Neural progenitor cell (in vitro differentiated cells): Measurements from ENCODE around the gene KDM4E. TPM values are rescaled to one million over a fixed set of nuclear protein-coding genes. Genes with fewer than 3 reads are reported as not detected.
"Not testable (repeated sequence)": the region's sequence is repeated elsewhere in the genome, so short reads cannot be mapped to it uniquely, and the experiment has no call there.

Experiments used
- DNase-seq: peaks from one replicate; pipeline ENCODE4 v3.0.0-alpha.2; 2016; ENCODE audit warnings: low spot score
- H2AFZ ChIP-seq: fragments of 200-600 bp; sonication (generic); replicated peaks from 2 replicates; pipeline ENCODE4 v1.6.1; 2016; ENCODE audit warnings: antibody characterized with exemption
- H3F3A ChIP-seq: fragments of 200-600 bp; sonication (generic); 2 replicates; pipeline ENCODE4 v1.6.1; 2016; ENCODE audit warnings: antibody characterized with exemption, low read depth
- H3K27ac ChIP-seq: fragments of 200-600 bp; sonication (generic); 2 replicates; pipeline ENCODE4 v1.5.1; 2016; ENCODE audit warnings: mild to moderate bottlenecking
- H3K27me3 ChIP-seq: fragments of 200-600 bp; sonication (generic); 2 replicates; pipeline ENCODE4 v1.6.1; 2016; ENCODE audit warnings: mild to moderate bottlenecking, moderate library complexity
- H3K36me3 ChIP-seq: fragments of 200-600 bp; sonication (generic); 2 replicates; pipeline ENCODE4 v1.5.1; 2016
- H3K4me1 ChIP-seq: fragments of 200-600 bp; sonication (generic); 2 replicates; pipeline ENCODE4 v1.6.1; 2016; ENCODE audit warnings: mixed run types
- H3K4me2 ChIP-seq: fragments of 200-600 bp; sonication (generic); 2 replicates; pipeline ENCODE4 v1.6.1; 2016
- H3K4me3 ChIP-seq: fragments of 200-600 bp; sonication (generic); 2 replicates; pipeline ENCODE4 v1.5.1; 2016
- H3K79me2 ChIP-seq: fragments of 200-600 bp; sonication (generic); 2 replicates; pipeline ENCODE4 v1.6.1; 2016; ENCODE audit warnings: low read depth
- H3K9ac ChIP-seq: fragments of 200-600 bp; sonication (generic); 2 replicates; pipeline ENCODE4 v1.6.1; 2016
- H3K9me3 ChIP-seq: fragments of 200-600 bp; sonication (generic); 2 replicates; pipeline ENCODE4 v1.5.1; 2016; ENCODE audit warnings: low read depth
- H4K20me1 ChIP-seq: fragments of 200-600 bp; sonication (generic); 2 replicates; pipeline ENCODE4 v1.6.1; 2016; ENCODE audit warnings: low read depth
- H3K27ac Mint-ChIP-seq: 3 replicates; pipeline ENCODE4 v1.8.0; 2021; ENCODE audit warnings: mixed read lengths
- H3K27me3 Mint-ChIP-seq: 2 replicates; pipeline ENCODE4 v1.8.0; 2022; ENCODE audit warnings: low read depth, mild to moderate bottlenecking, inconsistent platforms, moderate library complexity, mixed read lengths; ENCODE audit not compliant: insufficient read depth
- H3K36me3 Mint-ChIP-seq: 3 replicates; pipeline ENCODE4 v1.8.0; 2021; ENCODE audit warnings: mixed read lengths
- H3K4me1 Mint-ChIP-seq: 3 replicates; pipeline ENCODE4 v1.8.0; 2021; ENCODE audit warnings: mixed read lengths
- H3K4me3 Mint-ChIP-seq: 3 replicates; pipeline ENCODE4 v1.8.0; 2021; ENCODE audit warnings: mild to moderate bottlenecking, moderate library complexity, mixed read lengths
- H3K9me3 Mint-ChIP-seq: 3 replicates; pipeline ENCODE4 v1.8.0; 2020; ENCODE audit warnings: mixed read lengths
- EZH2 ChIP-seq: fragments of 200-600 bp; sonication (generic); IDR thresholded peaks from 2 replicates; pipeline ENCODE4 v1.6.1; 2017; ENCODE audit warnings: antibody characterized with exemption, mild to moderate bottlenecking, moderate library complexity
- EZH2phosphoT487 ChIP-seq: fragments of 200-600 bp; sonication (generic); IDR thresholded peaks from 2 replicates; pipeline ENCODE4 v1.6.1; 2017; ENCODE audit warnings: antibody characterized with exemption
- total RNA-seq: library from RNA; depleted of rRNA; stranded (reverse); fragments of >200 nt; gene quantifications from 2 replicates; pipeline ENCODE4 v1.2.3, GENCODE V29; 2015; ENCODE audit warnings: low replicate concordance
- TF ChIP-seq, protein P1 (sequence below): fragments of 200-600 bp; sonication (generic); IDR thresholded peaks from 2 replicates; pipeline ENCODE4 v1.5.1; 2017; ENCODE audit warnings: antibody characterized with exemption, mild to moderate bottlenecking

KDM4E gene
- total RNA-seq, 1 donor from 2014 or later: not detected

DNA sequence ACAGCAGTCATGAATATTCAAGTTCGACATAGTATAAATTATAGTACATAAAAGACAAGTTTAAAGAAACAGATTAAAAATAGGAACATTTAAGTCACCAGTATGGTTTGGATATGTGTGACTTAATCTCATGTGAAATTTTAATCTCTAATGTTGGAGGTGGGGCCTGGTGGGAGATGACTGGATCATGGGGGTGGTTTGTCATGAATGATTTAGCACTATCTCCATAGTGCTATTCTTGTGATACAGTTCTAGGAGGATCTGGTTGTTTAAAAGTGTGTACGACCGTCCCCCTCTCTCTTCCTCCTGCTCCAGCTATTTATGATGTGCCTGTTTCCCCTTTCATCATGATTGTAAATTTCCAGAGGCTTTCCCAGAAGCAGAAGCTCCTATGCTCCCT lies 3.3 kb downstream of the KDM4E start:
- no peak overlapping the region for H3K4me3 Mint-ChIP-seq
- no peaks in the 10 kb centered on the region for H3K4me1 ChIP-seq
- H3K9me3 ChIP-seq: no peaks in the 10 kb centered on the region
- H3K27me3 ChIP-seq: no peaks in the 10 kb centered on the region
- H3K27ac ChIP-seq: no peak overlapping the region
- H3K4me1 Mint-ChIP-seq: no peaks in the 10 kb centered on the region
- no peaks in the 10 kb centered on the region for H3K79me2 ChIP-seq
- H2AFZ ChIP-seq: no peak overlapping the region
- H3K9me3 Mint-ChIP-seq: no peaks in the 10 kb centered on the region
- TF ChIP-seq EZH2phosphoT487: no peak
- TF ChIP-seq, protein P1, sequence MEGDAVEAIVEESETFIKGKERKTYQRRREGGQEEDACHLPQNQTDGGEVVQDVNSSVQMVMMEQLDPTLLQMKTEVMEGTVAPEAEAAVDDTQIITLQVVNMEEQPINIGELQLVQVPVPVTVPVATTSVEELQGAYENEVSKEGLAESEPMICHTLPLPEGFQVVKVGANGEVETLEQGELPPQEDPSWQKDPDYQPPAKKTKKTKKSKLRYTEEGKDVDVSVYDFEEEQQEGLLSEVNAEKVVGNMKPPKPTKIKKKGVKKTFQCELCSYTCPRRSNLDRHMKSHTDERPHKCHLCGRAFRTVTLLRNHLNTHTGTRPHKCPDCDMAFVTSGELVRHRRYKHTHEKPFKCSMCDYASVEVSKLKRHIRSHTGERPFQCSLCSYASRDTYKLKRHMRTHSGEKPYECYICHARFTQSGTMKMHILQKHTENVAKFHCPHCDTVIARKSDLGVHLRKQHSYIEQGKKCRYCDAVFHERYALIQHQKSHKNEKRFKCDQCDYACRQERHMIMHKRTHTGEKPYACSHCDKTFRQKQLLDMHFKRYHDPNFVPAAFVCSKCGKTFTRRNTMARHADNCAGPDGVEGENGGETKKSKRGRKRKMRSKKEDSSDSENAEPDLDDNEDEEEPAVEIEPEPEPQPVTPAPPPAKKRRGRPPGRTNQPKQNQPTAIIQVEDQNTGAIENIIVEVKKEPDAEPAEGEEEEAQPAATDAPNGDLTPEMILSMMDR: no peak
- no peak for TF ChIP-seq EZH2
- H3F3A ChIP-seq: no peaks in the 10 kb centered on the region
- no peaks in the 10 kb centered on the region for H3K36me3 ChIP-seq
- H3K27ac Mint-ChIP-seq: no peak overlapping the region
- no peaks in the 10 kb centered on the region for H3K36me3 Mint-ChIP-seq
- no peaks in the 10 kb centered on the region for H3K27me3 Mint-ChIP-seq
- no peaks in the 10 kb centered on the region for H4K20me1 ChIP-seq
- DNase-seq: no peak
- H3K4me3 ChIP-seq: no peak overlapping the region
- no peak overlapping the region for H3K9ac ChIP-seq
- no peak overlapping the region for H3K4me2 ChIP-seq

DNA sequence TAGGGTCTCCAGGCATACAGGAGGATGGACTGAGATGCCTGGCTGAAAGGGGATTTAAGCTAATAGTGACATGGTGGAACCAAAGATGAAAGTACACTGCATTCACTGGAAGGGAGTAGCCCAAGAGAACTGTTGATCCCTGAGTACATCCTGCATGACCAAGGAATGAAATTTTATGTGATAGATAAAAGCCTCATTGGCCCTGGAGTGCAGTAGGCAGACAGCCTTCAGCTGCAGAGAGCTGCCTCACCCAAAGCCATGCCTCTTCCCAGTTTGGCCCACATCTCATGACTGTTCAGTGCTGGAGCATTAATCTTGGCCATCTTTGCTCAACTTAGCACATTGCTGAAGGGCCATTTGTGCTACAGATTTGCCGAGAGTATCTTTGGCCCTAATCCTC lies 8.0 kb downstream of the KDM4E start:
- Histone ChIP-seq H3K79me2 (no peaks in the 10 kb centered on the region), H3K4me3 (no peak overlapping the region), H3K4me1 (no peaks in the 10 kb centered on the region), H3K27me3 (no peaks in the 10 kb centered on the region), H3K36me3 (no peaks in the 10 kb centered on the region), H2AFZ (no peak overlapping the region), H3K4me2 (no peak overlapping the region), H3F3A (no peaks in the 10 kb centered on the region), H4K20me1 (no peaks in the 10 kb centered on the region), H3K27ac (no peak overlapping the region), H3K9me3 (no peaks in the 10 kb centered on the region), H3K9ac (no peak overlapping the region)
- H3K27me3 Mint-ChIP-seq: peaks cover 1% of the 10 kb centered on the region
- TF ChIP-seq EZH2phosphoT487 (no peak), EZH2 (no peak)
- TF ChIP-seq, protein P1: no peak
- H3K4me1 Mint-ChIP-seq: no peaks in the 10 kb centered on the region
- no peak overlapping the region for H3K27ac Mint-ChIP-seq
- DNase-seq: no peak
- peaks cover under 1% of the 10 kb centered on the region for H3K9me3 Mint-ChIP-seq
- H3K4me3 Mint-ChIP-seq: no peak overlapping the region
- no peaks in the 10 kb centered on the region for H3K36me3 Mint-ChIP-seq

DNA sequence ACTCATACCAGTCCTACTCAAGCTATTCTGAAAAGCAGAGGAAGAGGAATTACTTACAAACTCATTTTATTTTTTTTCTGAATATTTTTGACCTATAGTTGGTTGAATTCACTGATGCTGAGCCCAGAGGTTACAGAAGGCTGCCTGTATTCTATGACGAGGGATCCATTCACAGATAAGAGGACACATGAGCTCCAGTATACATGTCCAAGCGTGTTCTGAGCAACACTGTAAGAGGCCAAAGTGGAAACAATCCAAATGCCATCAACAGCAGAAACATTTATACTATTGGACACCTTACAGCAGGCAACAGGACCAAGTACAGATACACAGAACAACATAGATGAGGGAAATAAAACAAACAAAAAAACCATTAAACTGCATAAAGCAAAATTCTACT lies 10.3 kb downstream of the KDM4E start:
- H3K27me3 Mint-ChIP-seq: peaks cover 4% of the 10 kb centered on the region
- no peak for DNase-seq
- Histone ChIP-seq H3F3A (no peaks in the 10 kb centered on the region), H3K27me3 (no peaks in the 10 kb centered on the region), H2AFZ (no peak overlapping the region), H3K27ac (no peak overlapping the region), H3K4me2 (no peak overlapping the region), H3K36me3 (no peaks in the 10 kb centered on the region), H3K9ac (no peak overlapping the region), H3K79me2 (no peaks in the 10 kb centered on the region), H3K9me3 (no peaks in the 10 kb centered on the region), H3K4me1 (no peaks in the 10 kb centered on the region), H3K4me3 (no peak overlapping the region), H4K20me1 (no peaks in the 10 kb centered on the region)
- H3K4me1 Mint-ChIP-seq: no peaks in the 10 kb centered on the region
- H3K27ac Mint-ChIP-seq: no peak overlapping the region
- no peak overlapping the region for H3K4me3 Mint-ChIP-seq
- H3K36me3 Mint-ChIP-seq: no peaks in the 10 kb centered on the region
- peaks cover 3% of the 10 kb centered on the region for H3K9me3 Mint-ChIP-seq
- TF ChIP-seq, protein P1: no peak
- TF ChIP-seq EZH2 (no peak), EZH2phosphoT487 (no peak)

DNA sequence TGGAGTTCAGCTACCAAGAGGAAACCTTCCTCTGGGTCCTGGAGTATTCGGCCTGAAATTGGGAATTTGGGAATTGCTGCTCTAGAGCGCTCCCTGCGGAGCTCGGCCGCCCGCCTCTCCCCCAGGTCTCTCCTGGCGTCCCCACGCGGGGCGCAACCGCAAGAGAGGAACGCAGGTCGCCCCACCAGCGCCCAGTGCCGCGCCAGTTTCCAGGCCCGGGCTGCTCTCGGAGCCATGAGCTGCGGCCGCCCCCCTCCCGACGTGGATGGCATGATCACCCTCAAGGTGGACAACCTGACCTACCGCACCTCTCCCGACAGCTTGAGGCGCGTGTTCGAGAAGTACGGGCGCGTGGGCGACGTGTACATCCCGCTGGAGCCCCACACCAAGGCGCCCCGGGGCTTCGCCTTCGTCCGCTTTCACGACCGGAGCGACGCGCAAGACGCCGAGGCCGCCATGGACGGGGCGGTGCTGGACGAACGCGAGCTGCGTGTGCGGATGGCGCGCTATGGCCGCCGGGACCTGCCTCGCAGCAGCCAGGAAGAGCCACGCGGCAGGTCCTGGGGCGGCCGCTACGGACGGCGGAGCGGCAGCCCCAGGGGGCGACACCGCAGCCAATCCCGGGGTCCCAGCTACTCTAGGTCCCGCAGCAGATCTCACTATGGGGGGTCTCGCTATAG lies 12.4 kb downstream of the KDM4E start:
- not testable (repeated sequence) for H3K36me3 Mint-ChIP-seq, H3F3A ChIP-seq, H3K4me1 Mint-ChIP-seq, H3K4me2 ChIP-seq, H3K9me3 ChIP-seq, DNase-seq, H3K27ac ChIP-seq, H2AFZ ChIP-seq, H3K36me3 ChIP-seq, H3K27ac Mint-ChIP-seq, H3K9me3 Mint-ChIP-seq, H3K4me3 Mint-ChIP-seq, H3K27me3 Mint-ChIP-seq, H3K4me1 ChIP-seq, H3K27me3 ChIP-seq, H3K9ac ChIP-seq, H4K20me1 ChIP-seq, H3K79me2 ChIP-seq, H3K4me3 ChIP-seq
